Activated CD4-positive, alpha-beta T cell treated with anti-CD3 and anti-CD28 coated beads, Interleukin-2, amount 10 ng/mL, durations not matched to agents 24 days and 14 days (primary cell): Measurements from ENCODE around the gene BLMH. TPM values are rescaled to one million over a fixed set of nuclear protein-coding genes. Genes with fewer than 3 reads are reported as not detected.
A peak's percentile ranks its signal among the peaks of the same experiment; 100 is the strongest.

Experiments used
- DNase-seq: peaks from one replicate; pipeline ENCODE4 v3.0.0; 2022
- H3K27ac Mint-ChIP-seq: one replicate; pipeline ENCODE4 v1.8.0; 2022; ENCODE audit warnings: mild to moderate bottlenecking, mixed read lengths
- H3K27me3 Mint-ChIP-seq: one replicate; pipeline ENCODE4 v1.8.0; 2022; ENCODE audit warnings: mixed read lengths
- H3K36me3 Mint-ChIP-seq: one replicate; pipeline ENCODE4 v1.8.0; 2022; ENCODE audit warnings: low read depth, mild to moderate bottlenecking, mixed read lengths
- H3K4me1 Mint-ChIP-seq: one replicate; pipeline ENCODE4 v1.8.0; 2021; ENCODE audit warnings: mixed read lengths
- H3K4me3 Mint-ChIP-seq: one replicate; pipeline ENCODE4 v1.8.0; 2022; ENCODE audit warnings: mild to moderate bottlenecking, moderate library complexity, mixed read lengths
- H3K9me3 Mint-ChIP-seq: one replicate; pipeline ENCODE4 v1.8.0; 2021; ENCODE audit warnings: mixed read lengths
- intact Hi-C: fragments of 100-400 bp; cut with micrococcal nuclease; formaldehyde crosslinking; loops from one replicate; pipeline ENCODE4 v1.15.1; 2023
- total RNA-seq: library from RNA; stranded (reverse); gene quantifications from 2 replicates; pipeline ENCODE4 v1.2.3, GENCODE V29; 2022

The BLMH gene
- total RNA-seq, 1 donor from 2014 or later: 72.8 TPM

DNA sequence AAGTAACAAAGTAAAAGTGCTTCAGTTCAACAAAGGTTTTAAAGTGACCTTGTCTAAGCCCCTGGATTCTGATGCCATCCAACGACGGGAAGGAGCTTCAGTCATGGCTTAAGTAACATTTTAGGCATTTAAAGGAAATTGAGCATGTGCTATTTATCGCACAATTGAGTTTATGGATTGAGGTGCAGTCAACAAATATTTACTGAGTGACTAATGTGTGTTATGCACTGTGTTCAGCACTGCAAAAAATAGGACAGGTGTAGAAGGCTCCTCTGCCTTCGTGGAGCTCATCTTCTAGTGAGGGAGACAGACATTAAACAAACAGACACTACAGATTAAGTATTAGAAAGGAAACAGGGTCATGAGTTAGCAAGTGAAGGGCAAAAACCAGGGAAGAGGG is 29.6 kb upstream of the BLMH start:
- Mint-ChIP-seq H3K9me3 (no peaks in the 10 kb centered on the region), H3K4me3 (no peak overlapping the region), H3K27me3 (peaks cover 3% of the 10 kb centered on the region), H3K4me1 (peaks cover 15% of the 10 kb centered on the region), H3K27ac (no peak overlapping the region), H3K36me3 (no peaks in the 10 kb centered on the region)
- intact Hi-C loops: no loop called here
- DNase-seq: no peak

DNA sequence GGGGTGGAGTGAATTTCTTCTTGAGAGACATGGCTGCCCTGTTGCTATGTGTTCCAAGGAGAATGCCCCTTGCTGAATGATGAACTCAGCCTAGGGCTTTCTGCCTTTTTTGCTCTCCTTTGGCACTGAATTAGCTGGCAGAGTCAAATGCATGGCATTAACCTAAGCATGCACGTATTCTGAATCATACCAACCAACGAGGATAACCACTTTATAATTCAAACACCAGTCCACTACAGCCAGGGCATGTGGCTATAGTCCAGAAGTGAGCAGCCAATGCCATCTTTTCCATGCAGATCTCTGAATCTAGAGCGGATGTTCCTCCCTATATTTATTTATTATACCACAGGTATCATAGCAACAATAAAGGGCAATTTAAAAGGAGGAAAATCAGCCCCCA is 26.4 kb upstream of the BLMH start:
- DNase-seq: no peak
- no peak overlapping the region for H3K27ac Mint-ChIP-seq
- no peak overlapping the region for H3K4me3 Mint-ChIP-seq
- H3K4me1 Mint-ChIP-seq: peaks cover 3% of the 10 kb centered on the region
- H3K27me3 Mint-ChIP-seq: peaks cover 3% of the 10 kb centered on the region
- no peaks in the 10 kb centered on the region for H3K9me3 Mint-ChIP-seq
- H3K36me3 Mint-ChIP-seq: no peaks in the 10 kb centered on the region
- intact Hi-C loops: no loop called here

DNA sequence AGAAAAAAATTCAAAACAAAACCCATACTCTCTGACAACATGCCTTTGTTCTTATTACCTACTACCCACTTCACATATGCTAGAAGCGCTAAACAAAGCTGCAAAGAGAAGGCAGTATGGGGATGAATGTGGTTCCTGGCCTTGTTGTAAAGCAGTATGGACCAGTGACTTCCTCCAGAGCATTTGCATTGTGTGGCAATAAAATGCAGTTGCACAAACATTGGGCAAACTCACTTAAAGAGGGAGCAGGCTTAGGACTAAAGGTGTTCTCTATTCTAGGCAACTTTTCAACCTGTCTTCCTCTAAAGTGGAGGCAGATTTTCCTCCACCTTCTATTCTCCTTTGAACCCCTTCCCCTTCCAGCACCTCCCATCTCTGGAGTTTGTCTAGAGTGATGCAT is 25.0 kb upstream of the BLMH start:
- peaks cover 7% of the 10 kb centered on the region for H3K27me3 Mint-ChIP-seq
- H3K36me3 Mint-ChIP-seq: no peaks in the 10 kb centered on the region
- no peaks in the 10 kb centered on the region for H3K9me3 Mint-ChIP-seq
- intact Hi-C loops: no loop called here
- H3K4me1 Mint-ChIP-seq: no peaks in the 10 kb centered on the region
- no peak overlapping the region for H3K27ac Mint-ChIP-seq
- no peak for DNase-seq
- H3K4me3 Mint-ChIP-seq: no peak overlapping the region

DNA sequence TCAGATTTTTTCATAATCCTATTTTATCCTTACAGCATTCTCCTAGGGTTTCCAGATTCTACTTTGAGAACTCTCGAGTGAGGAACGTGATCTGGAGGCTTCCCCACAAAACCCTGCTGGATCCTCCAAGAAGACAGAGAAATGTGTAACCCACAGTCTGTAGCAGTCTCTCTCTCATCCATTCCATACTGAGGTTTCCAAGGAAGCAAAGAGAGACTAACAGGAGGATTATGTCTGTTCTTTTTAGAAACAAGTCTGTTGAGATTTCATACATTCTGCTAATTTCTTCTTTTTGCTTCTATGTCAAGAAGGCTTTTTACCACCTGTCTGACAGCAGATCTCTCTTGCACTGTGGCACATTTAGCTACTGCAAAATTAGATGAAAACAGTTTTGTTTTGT is 23.4 kb upstream of the BLMH start:
- no peaks in the 10 kb centered on the region for H3K9me3 Mint-ChIP-seq
- intact Hi-C loops: no loop called here
- no peak overlapping the region for H3K27ac Mint-ChIP-seq
- no peak overlapping the region for H3K4me3 Mint-ChIP-seq
- no peak for DNase-seq
- H3K4me1 Mint-ChIP-seq: no peaks in the 10 kb centered on the region
- peaks cover 7% of the 10 kb centered on the region for H3K27me3 Mint-ChIP-seq
- H3K36me3 Mint-ChIP-seq: no peaks in the 10 kb centered on the region

DNA sequence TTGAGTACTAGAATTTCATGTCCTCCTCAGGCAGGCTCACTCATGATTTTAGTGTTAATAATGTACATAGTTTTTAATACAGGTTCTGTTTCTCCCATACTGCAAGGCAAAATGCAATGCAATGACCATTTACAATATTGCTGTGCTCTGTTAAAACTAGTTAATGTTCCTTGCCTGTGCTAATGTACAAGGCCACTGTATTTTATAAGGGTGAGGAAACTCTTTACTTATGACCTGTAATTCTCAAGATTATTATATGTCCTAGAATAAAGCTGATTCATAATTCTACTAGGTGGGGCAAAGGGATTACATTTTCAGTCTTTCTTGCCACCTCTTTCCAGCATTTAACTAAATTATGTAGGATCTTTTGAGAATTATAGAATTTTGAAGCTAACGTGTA is 22.7 kb upstream of the BLMH start:
- Mint-ChIP-seq H3K27me3 (peaks cover 7% of the 10 kb centered on the region), H3K4me1 (no peaks in the 10 kb centered on the region), H3K9me3 (no peaks in the 10 kb centered on the region), H3K36me3 (no peaks in the 10 kb centered on the region), H3K27ac (no peak overlapping the region), H3K4me3 (no peak overlapping the region)
- DNase-seq: no peak
- intact Hi-C loops: no loop called here

DNA sequence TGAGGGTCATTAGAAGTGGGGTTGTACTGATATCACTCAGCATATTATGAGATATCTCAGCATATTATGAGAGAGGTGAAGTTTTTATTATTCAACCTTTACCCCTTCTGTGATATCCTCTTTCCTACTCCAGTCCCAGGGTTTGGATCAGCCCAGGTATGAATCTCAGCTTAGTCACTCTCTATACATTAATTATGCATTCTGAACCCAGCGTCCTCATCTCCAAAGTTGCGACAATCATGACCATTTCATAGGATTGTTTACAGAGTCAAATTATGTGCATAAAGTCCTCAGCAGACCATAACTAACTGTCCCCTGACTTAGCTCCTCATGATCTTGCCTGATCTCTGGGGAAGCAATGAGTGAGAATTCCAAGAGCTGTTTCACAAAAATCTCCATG is 20.5 kb upstream of the BLMH start:
- no peak for DNase-seq
- H3K9me3 Mint-ChIP-seq: no peaks in the 10 kb centered on the region
- no peak overlapping the region for H3K27ac Mint-ChIP-seq
- H3K27me3 Mint-ChIP-seq: peaks cover 7% of the 10 kb centered on the region
- H3K36me3 Mint-ChIP-seq: no peaks in the 10 kb centered on the region
- no peaks in the 10 kb centered on the region for H3K4me1 Mint-ChIP-seq
- intact Hi-C loops: no loop called here
- H3K4me3 Mint-ChIP-seq: no peak overlapping the region

DNA sequence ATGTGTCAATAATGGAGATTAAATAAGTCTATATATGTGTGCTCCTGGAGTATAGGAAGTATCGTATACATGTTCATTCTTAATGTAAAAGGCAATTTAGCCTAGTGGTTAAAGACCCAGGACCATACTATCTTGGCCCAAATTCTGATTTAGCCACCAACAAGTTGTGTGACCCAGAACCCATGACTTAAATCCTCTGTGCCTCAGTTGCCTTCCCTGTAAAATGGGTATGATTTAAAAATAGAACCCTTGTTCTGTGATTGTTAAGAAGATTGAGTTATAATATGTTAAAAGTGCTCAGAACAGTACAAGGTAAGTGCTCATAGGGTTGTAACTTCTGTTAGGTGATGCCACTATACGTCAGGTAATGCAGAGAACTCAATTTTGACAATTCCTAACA is 18.8 kb upstream of the BLMH start:
- no peak for DNase-seq
- H3K27ac Mint-ChIP-seq: no peak overlapping the region
- H3K4me1 Mint-ChIP-seq: no peaks in the 10 kb centered on the region
- H3K27me3 Mint-ChIP-seq: peaks cover 8% of the 10 kb centered on the region
- H3K4me3 Mint-ChIP-seq: no peak overlapping the region
- intact Hi-C loops: no loop called here
- H3K9me3 Mint-ChIP-seq: no peaks in the 10 kb centered on the region
- no peaks in the 10 kb centered on the region for H3K36me3 Mint-ChIP-seq

DNA sequence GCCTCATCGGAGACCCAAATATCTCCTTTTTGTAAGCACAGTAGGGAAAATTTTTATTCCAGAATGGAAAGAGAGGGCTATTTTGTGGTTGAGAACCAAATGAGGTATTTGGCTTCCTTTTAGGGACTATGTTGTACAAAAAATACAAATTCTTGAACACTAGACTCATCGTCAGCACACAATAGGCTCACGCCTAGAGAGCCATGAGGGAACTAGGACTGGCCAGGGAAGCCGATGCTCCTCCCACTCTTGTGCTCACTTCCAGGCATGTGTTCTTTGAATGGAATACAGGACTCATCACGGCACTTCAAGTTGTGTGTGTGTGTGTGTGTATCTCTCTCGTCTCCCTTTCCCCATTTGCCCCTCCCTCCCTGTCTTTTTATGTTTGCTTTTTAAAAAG is 17.8 kb upstream of the BLMH start:
- Mint-ChIP-seq H3K36me3 (no peaks in the 10 kb centered on the region), H3K4me1 (no peaks in the 10 kb centered on the region), H3K9me3 (no peaks in the 10 kb centered on the region), H3K27ac (no peak overlapping the region), H3K27me3 (peaks cover 8% of the 10 kb centered on the region), H3K4me3 (no peak overlapping the region)
- intact Hi-C loops: no loop called here
- no peak for DNase-seq

DNA sequence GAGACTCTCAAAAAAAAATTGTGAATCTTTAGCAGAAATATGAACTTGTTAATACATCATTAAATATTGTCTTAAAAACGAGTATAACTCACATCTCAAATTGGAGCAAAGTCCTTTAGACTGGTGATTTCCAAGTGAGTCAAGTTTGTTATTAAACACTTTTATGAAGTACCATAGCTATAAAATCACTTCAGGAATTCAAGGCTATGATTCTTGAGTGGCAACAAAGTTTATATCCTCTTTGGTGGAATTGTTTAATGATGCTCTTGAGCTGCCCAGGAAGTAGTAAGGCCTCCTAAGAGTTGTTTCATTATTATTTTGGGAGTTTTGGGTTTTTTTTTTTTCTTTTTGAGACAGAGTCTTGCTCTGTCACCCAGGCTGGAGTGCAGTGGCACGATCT is 16.7 kb upstream of the BLMH start:
- Mint-ChIP-seq H3K4me1 (no peaks in the 10 kb centered on the region), H3K36me3 (no peaks in the 10 kb centered on the region), H3K27me3 (peaks cover 6% of the 10 kb centered on the region), H3K9me3 (no peaks in the 10 kb centered on the region), H3K27ac (no peak overlapping the region), H3K4me3 (no peak overlapping the region)
- intact Hi-C loops: no loop called here
- DNase-seq: no peak

DNA sequence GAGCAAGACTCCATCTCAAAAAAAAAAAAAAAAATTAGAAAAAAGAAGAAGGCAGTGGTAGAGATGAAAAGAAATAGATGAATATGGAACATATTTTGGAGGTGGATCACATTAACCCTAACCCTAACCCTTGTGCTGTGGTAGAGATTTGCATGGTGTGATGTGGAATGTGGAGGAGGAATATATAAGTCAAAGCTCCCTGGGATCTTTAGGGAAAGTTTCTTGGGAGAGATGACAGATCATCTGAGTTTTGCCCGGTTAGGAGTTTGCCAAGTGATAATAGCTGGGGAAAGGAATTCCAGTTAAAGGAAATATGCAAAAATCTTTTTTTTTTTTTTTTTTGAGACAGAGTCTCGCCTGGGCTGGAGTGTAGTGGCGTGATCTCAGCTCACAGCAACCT is 13.0 kb upstream of the BLMH start:
- Mint-ChIP-seq H3K9me3 (no peaks in the 10 kb centered on the region), H3K4me1 (peaks cover 3% of the 10 kb centered on the region)
- intact Hi-C loops: no loop called here

DNA sequence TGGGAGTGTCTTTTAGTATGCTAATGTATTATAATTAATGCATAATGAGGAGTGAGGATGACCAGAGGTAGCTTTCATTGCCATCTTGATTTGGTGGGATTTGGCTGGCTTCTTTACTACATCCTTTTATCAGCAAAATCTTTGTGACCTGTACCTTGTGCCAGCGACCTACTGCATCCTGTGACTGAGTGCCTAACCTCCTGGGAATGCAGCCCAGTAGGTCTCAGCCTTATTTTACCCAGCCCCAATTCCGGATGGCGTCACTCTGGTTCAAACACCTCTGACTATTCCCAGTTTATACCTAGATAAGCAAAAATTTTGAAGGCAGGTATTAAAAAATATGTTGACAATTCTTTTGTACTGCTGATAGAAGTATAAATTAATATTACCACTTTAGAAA is 10.5 kb upstream of the BLMH start:
- H3K27me3 Mint-ChIP-seq: peaks cover 2% of the 10 kb centered on the region
- peaks cover 3% of the 10 kb centered on the region for H3K4me1 Mint-ChIP-seq
- no peak for DNase-seq
- intact Hi-C loops: no loop called here
- H3K4me3 Mint-ChIP-seq: no peak overlapping the region
- no peaks in the 10 kb centered on the region for H3K9me3 Mint-ChIP-seq
- no peak overlapping the region for H3K27ac Mint-ChIP-seq
- no peaks in the 10 kb centered on the region for H3K36me3 Mint-ChIP-seq

More for the DNA sequence above, 13.0 kb upstream of the BLMH start:
- H3K36me3 Mint-ChIP-seq: no peaks in the 10 kb centered on the region
- DNase-seq: no peak
- H3K4me3 Mint-ChIP-seq: no peak overlapping the region
- H3K27ac Mint-ChIP-seq: no peak overlapping the region
- peaks cover 2% of the 10 kb centered on the region for H3K27me3 Mint-ChIP-seq

DNA sequence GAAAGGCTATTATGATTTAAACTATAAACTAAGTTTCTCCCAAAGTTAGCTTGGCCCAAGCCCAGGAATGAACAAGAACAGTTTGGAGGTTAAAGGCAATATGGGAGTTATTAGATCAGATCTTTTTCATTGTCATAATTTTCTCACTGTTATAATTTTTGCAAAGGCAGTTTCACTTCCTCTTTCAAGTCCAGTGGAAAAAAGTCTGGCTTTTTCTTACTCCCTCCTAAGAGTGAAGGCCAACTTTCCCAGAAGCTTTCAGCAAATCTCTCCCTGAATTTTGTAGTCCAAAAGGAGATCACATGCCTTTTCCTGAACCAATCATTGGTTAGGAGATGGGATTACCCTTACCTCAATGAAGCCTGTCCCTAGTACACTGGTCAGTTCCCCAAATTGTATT is 9.1 kb upstream of the BLMH start:
- H3K27me3 Mint-ChIP-seq: no peaks in the 10 kb centered on the region
- no peak for DNase-seq
- no peaks in the 10 kb centered on the region for H3K36me3 Mint-ChIP-seq
- H3K9me3 Mint-ChIP-seq: no peaks in the 10 kb centered on the region
- no peak overlapping the region for H3K4me3 Mint-ChIP-seq
- H3K27ac Mint-ChIP-seq: peak overlapping the region; percentile 9
- intact Hi-C loops: no loop called here
- H3K4me1 Mint-ChIP-seq: peaks cover 3% of the 10 kb centered on the region

DNA sequence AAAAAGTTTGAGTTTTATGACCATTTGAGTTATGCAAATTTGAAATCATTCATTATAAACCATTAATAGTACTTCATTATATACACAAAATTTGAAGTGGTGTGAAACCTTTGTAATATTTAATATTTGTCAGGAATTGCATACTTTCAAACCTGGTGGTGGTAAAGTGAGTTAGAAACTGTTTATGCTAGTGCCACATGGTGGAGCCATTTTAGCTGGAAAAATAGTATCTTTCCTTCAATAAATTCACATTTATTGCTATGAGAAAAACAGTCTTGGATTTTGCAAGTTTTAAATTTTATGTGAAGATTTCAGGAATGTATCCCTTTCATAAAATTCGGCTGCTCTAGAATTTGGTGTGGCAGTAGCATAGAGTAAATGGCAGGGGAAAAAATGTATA is 7.3 kb upstream of the BLMH start:
- no peak for DNase-seq
- H3K4me3 Mint-ChIP-seq: no peak overlapping the region
- H3K9me3 Mint-ChIP-seq: no peaks in the 10 kb centered on the region
- no peaks in the 10 kb centered on the region for H3K27me3 Mint-ChIP-seq
- H3K4me1 Mint-ChIP-seq: peaks cover 3% of the 10 kb centered on the region
- H3K27ac Mint-ChIP-seq: no peak overlapping the region
- H3K36me3 Mint-ChIP-seq: no peaks in the 10 kb centered on the region
- intact Hi-C loops: no loop called here

DNA sequence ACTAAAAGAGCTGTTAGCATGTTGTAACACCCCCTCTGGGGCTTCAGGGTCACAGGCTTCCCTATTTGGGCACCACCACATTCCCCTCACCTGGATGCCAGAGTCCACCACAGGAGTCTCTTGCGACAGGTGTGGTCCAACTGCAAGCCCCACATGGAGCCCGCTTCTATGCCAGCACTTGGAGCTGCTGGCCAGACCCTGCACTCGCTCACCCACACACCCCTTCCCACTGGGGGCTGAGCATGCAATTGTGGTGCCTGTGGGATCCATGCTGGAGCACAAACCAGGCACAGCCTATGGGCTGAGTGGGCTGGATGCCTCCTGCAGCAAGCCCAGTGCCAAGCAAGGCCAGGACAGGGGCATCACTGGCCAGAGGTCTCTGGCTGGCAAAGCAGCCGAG is 6.0 kb upstream of the BLMH start:
- DNase-seq: no peak
- peaks cover 3% of the 10 kb centered on the region for H3K4me1 Mint-ChIP-seq
- H3K4me3 Mint-ChIP-seq: no peak overlapping the region
- no peaks in the 10 kb centered on the region for H3K36me3 Mint-ChIP-seq
- H3K27ac Mint-ChIP-seq: no peak overlapping the region
- no peaks in the 10 kb centered on the region for H3K9me3 Mint-ChIP-seq
- intact Hi-C loops: no loop called here
- no peaks in the 10 kb centered on the region for H3K27me3 Mint-ChIP-seq

DNA sequence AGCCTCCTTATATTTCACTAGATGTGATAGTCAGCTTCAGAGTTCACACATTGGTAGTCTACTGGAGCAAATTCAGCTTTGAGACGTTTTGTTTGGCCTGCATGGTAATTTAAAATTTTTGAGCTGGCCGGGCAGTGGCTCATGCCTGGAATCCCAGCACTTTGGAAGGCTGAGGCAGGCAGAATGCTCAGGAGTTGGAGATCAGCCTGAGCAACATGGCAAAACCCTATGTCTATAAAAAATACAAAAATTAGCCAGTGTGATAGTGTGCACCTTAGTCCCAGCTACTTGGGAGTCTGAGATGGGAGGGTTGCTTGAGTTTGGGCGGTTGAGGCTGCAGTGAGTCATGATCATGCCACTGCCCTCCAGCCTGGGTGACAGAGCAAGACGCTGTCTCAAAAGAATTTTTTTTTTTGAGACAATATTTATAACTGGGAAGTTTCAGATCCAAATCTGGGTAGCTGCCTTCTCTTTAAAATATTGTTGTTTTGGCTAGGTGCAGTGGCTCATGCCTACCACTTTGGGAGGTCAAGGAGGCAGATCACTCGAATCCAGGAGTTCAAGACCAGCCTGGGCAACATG is 4.8 kb upstream of the BLMH start:
- intact Hi-C loops: no loop called here
- DNase-seq: no peak
- no peak overlapping the region for H3K4me3 Mint-ChIP-seq
- H3K27me3 Mint-ChIP-seq: no peaks in the 10 kb centered on the region
- peaks cover 3% of the 10 kb centered on the region for H3K4me1 Mint-ChIP-seq
- no peak overlapping the region for H3K27ac Mint-ChIP-seq
- H3K36me3 Mint-ChIP-seq: no peaks in the 10 kb centered on the region
- no peaks in the 10 kb centered on the region for H3K9me3 Mint-ChIP-seq
